ENCODE results near the gene CALML4.

CALML4 gene

GRCh38 chr15:68145706-68146105 lies 59.4 kb downstream of the CALML4 start:
- no peak for DNase-seq (ENCODE audit: low read depth in 2 of 2)

- no peak for DNase-seq (ENCODE audit: low read depth in 2 of 2)
Observed at GRCh38 chr15:68143785-68144184, 61.3 kb downstream of the CALML4 start.

GRCh38 chr15:68143129-68143528 lies 62.0 kb downstream of the CALML4 start:
- no peak for DNase-seq (ENCODE audit: low read depth in 2 of 2)
